Stimulated activated CD4-positive, alpha-beta T cell treated with anti-CD3 and anti-CD28 coated beads, Interleukin-15, amount 100 ng/mL, for 1 hour (primary cell): Measurements from ENCODE around the gene HACD2.

Experiments
- DNase-seq, 2 donors: peaks; one replicate each; pipeline ENCODE4 v3.0.0-alpha.2; 2020; ENCODE audit warnings: low read depth in 1 of 2, low spot score in 1 of 2

Gene HACD2

GRCh38 chr3:123571973-123572365, 12.9 kb downstream of the HACD2 start:
- DNase-seq: no peak

- no peak for DNase-seq
These were observed 13.4 kb downstream of the HACD2 start for GRCh38 chr3:123571264-123571972.

- no peak for DNase-seq
These were observed 16.0 kb downstream of the HACD2 start for GRCh38 chr3:123568875-123569274.

GRCh38 chr3:123568034-123568433, 16.8 kb downstream of the HACD2 start:
- no peak for DNase-seq

GRCh38 chr3:123564056-123564455, 20.8 kb downstream of the HACD2 start:
- no peak for DNase-seq

- no peak for DNase-seq
These were observed 22.3 kb downstream of the HACD2 start for GRCh38 chr3:123562547-123562946.

GRCh38 chr3:123561188-123561587, 23.7 kb downstream of the HACD2 start:
- DNase-seq: no peak

GRCh38 chr3:123559040-123559861, 25.6 kb downstream of the HACD2 start:
- DNase-seq: no peak

- no peak for DNase-seq
These were observed 31.3 kb downstream of the HACD2 start for GRCh38 chr3:123553536-123553935.

GRCh38 chr3:123552768-123553167, 32.1 kb downstream of the HACD2 start:
- no peak for DNase-seq

- no peak for DNase-seq
These were observed 32.6 kb downstream of the HACD2 start for GRCh38 chr3:123552095-123552714.

- no peak for DNase-seq
These were observed 36.9 kb downstream of the HACD2 start for GRCh38 chr3:123547881-123548519.

GRCh38 chr3:123546133-123546755, 38.6 kb downstream of the HACD2 start:
- DNase-seq: no peak

- DNase-seq: no peak
These were observed 40.9 kb downstream of the HACD2 start for GRCh38 chr3:123543950-123544349.

- no peak for DNase-seq
These were observed 44.6 kb downstream of the HACD2 start for GRCh38 chr3:123540285-123540684.

- DNase-seq: no peak
These were observed 48.5 kb downstream of the HACD2 start for GRCh38 chr3:123536153-123536895.

- DNase-seq: no peak
These were observed 49.3 kb downstream of the HACD2 start for GRCh38 chr3:123535580-123535979.

GRCh38 chr3:123534264-123534663, 50.6 kb downstream of the HACD2 start:
- no peak for DNase-seq

- DNase-seq: no peak
These were observed 51.2 kb downstream of the HACD2 start for GRCh38 chr3:123533554-123534159.

- DNase-seq: no peak
These were observed 56.7 kb downstream of the HACD2 start for GRCh38 chr3:123528130-123528529.
